GM12878 (cell line): ENCODE measurements around the gene SFT2D1.

ENCODE experiments used
- BMI1 ChIP-seq: fragments of 450-650 bp; IDR thresholded peaks from 2 replicates; pipeline ENCODE4 v1.6.1; 2016; ENCODE audit warnings: mild to moderate bottlenecking, moderate library complexity, borderline replicate concordance
- CHD2 ChIP-seq: IDR thresholded peaks from 2 replicates; pipeline ENCODE4 v1.6.1; 2011; ENCODE audit warnings: low read depth, low read length, improper control_type of control experiment, borderline replicate concordance
- CTCF ChIP-seq, 3 experiments: IDR thresholded peaks in 2 of 3; conservative IDR thresholded peaks in 1 of 3; 2 replicates each; pipeline ENCODE4 v1.5.1; 2011; ENCODE audit warnings: low read depth in 3 of 3, low read length in 3 of 3, mild to moderate bottlenecking in 3 of 3, control low read depth in 2 of 3, moderate library complexity in 2 of 3, inconsistent platforms in 1 of 3, mixed read lengths in 1 of 3; ENCODE audit not compliant: control insufficient read depth in 2 of 3, insufficient read depth in 1 of 3; ENCODE audit errors: extremely low read depth in 1 of 3
- EP300 ChIP-seq, 2 experiments: fragments of 150-350 bp in 1 of 2; IDR thresholded peaks; 2 replicates each; pipeline ENCODE4 v1.6.1; 2011 to 2012; ENCODE audit warnings: low read depth in 2 of 2, low read length in 2 of 2, borderline replicate concordance in 1 of 2, improper control_type of control experiment in 1 of 2, inconsistent platforms in 1 of 2; ENCODE audit not compliant: control insufficient read depth in 1 of 2
- EZH2 ChIP-seq: IDR thresholded peaks from 2 replicates; pipeline ENCODE4 v1.6.1; 2012; ENCODE audit warnings: low read depth, mild to moderate bottlenecking, control low read depth, inconsistent platforms, low read length, borderline replicate concordance; ENCODE audit not compliant: control insufficient read depth
- HDAC2 ChIP-seq: fragments of 200-600 bp; sonication (generic); IDR thresholded peaks from 2 replicates; pipeline ENCODE4 v1.6.1; 2017
- MYC ChIP-seq: IDR thresholded peaks from 2 replicates; pipeline ENCODE4 v1.6.1; 2011; ENCODE audit warnings: mild to moderate bottlenecking, low read length, moderate library complexity, inconsistent platforms; ENCODE audit not compliant: insufficient read depth, insufficient replicate concordance, insufficient read length, severe bottlenecking
- RAD51 ChIP-seq: fragments of 450-650 bp; IDR thresholded peaks from 2 replicates; pipeline ENCODE4 v1.6.1; 2016; ENCODE audit warnings: moderate library complexity, mild to moderate bottlenecking, inconsistent platforms
- SPI1 ChIP-seq: IDR thresholded peaks from 2 replicates; pipeline ENCODE4 v1.6.1; 2011; ENCODE audit warnings: low read depth, mild to moderate bottlenecking, low read length, moderate library complexity, borderline replicate concordance; ENCODE audit not compliant: insufficient read depth
- ZNF274 ChIP-seq: IDR thresholded peaks from one replicate; pipeline ENCODE4 v1.8.0; 2011; ENCODE audit not compliant: insufficient read length, insufficient read depth
- ZNF592 ChIP-seq: fragments of 450-650 bp; IDR thresholded peaks from 2 replicates; pipeline ENCODE4 v1.6.1; 2017; ENCODE audit warnings: mild to moderate bottlenecking, moderate library complexity
- ZZZ3 ChIP-seq: IDR thresholded peaks from 2 replicates; pipeline ENCODE4 v1.6.1; 2011; ENCODE audit warnings: low read depth; ENCODE audit not compliant: control insufficient read depth, insufficient read length

GRCh38 chr6:166279393-166279679 lies 63.0 kb downstream of the SFT2D1 start:
- TF ChIP-seq ZNF592 (no peak), CTCF (IDR thresholded peaks at IDR 0.05 in 2 of 3, conservative IDR thresholded peaks at IDR 0.05 in 1 of 3; ENCODE audit: control insufficient read depth in 2 of 3, extremely low read depth in 1 of 3, insufficient read depth in 1 of 3, low read depth in 3 of 3, low read length in 3 of 3) (no peak), BMI1 (no peak), EP300 (IDR thresholded peaks at IDR 0.05; ENCODE audit: borderline replicate concordance in 1 of 2, control insufficient read depth in 1 of 2, low read depth in 2 of 2, low read length in 2 of 2) (no peak), SPI1 (no peak), EZH2 (no peak), HDAC2 (no peak), RAD51 (no peak), ZNF274 (no peak), MYC (no peak), ZZZ3 (no peak), CHD2 (no peak)
